ENCODE data around the gene PRR19. TPM values are rescaled to one million over a fixed set of nuclear protein-coding genes. Genes with fewer than 3 reads are reported as not detected.

PRR19 gene
- total RNA-seq, 2 donors from 2014 or later: 1.4 to 2.7 TPM

- DNase-seq: no peak
- no peaks in the 10 kb centered on the region for H3K36me3 ChIP-seq (ENCODE audit: control insufficient read depth, insufficient read depth, low read length)
- Mint-ChIP-seq H3K4me3 (no peak overlapping the region), H3K27ac (no peak overlapping the region), H3K36me3 (ENCODE audit: low read depth) (no peaks in the 10 kb centered on the region), H3K27me3 (ENCODE audit: insufficient read depth) (peaks cover 32% of the 10 kb centered on the region), H3K9me3 (no peaks in the 10 kb centered on the region), H3K4me1 (peaks cover 3% of the 10 kb centered on the region)
- H3K9ac ChIP-seq (ENCODE audit: extremely low read depth, low read length, poor library complexity, severe bottlenecking): no peak overlapping the region
- 91 to 93% methylated on average over 12 to 14 of the region's 14 CpGs for WGBS, 2 experiments (ENCODE audit: insufficient coverage in 1 of 2, insufficient read length in 1 of 2)
- H3K9me3 ChIP-seq (ENCODE audit: control insufficient read depth, low read length): no peaks in the 10 kb centered on the region
- no peak overlapping the region for H3K4me3 ChIP-seq (ENCODE audit: low read length)
- no peak overlapping the region for H3K27ac ChIP-seq (ENCODE audit: low read depth, low read length)
- H3K27me3 ChIP-seq (ENCODE audit: control insufficient read depth, insufficient read depth, low read length, poor library complexity, severe bottlenecking): peaks cover 15% of the 10 kb centered on the region
- no peaks in the 10 kb centered on the region for H3K4me1 ChIP-seq (ENCODE audit: control insufficient read depth, insufficient read depth, low read length)
- TF ChIP-seq, protein P1, sequence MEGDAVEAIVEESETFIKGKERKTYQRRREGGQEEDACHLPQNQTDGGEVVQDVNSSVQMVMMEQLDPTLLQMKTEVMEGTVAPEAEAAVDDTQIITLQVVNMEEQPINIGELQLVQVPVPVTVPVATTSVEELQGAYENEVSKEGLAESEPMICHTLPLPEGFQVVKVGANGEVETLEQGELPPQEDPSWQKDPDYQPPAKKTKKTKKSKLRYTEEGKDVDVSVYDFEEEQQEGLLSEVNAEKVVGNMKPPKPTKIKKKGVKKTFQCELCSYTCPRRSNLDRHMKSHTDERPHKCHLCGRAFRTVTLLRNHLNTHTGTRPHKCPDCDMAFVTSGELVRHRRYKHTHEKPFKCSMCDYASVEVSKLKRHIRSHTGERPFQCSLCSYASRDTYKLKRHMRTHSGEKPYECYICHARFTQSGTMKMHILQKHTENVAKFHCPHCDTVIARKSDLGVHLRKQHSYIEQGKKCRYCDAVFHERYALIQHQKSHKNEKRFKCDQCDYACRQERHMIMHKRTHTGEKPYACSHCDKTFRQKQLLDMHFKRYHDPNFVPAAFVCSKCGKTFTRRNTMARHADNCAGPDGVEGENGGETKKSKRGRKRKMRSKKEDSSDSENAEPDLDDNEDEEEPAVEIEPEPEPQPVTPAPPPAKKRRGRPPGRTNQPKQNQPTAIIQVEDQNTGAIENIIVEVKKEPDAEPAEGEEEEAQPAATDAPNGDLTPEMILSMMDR (conservative IDR thresholded peaks at IDR 0.05): no peak
Measured at GRCh38 chr19:42309686-42310085, 7.8 kb downstream of the PRR19 start.

GRCh38 chr19:42311657-42312056, 9.7 kb downstream of the PRR19 start:
- TF ChIP-seq, protein P1 (conservative IDR thresholded peaks at IDR 0.05): peak; percentile 67
- Histone ChIP-seq H3K36me3 (ENCODE audit: control insufficient read depth, insufficient read depth, low read length) (no peaks in the 10 kb centered on the region), H3K4me3 (ENCODE audit: low read length) (no peak overlapping the region), H3K9me3 (ENCODE audit: control insufficient read depth, low read length) (no peaks in the 10 kb centered on the region), H3K9ac (ENCODE audit: extremely low read depth, low read length, poor library complexity, severe bottlenecking) (no peak overlapping the region), H3K4me1 (ENCODE audit: control insufficient read depth, insufficient read depth, low read length) (no peaks in the 10 kb centered on the region), H3K27ac (ENCODE audit: low read depth, low read length) (no peak overlapping the region), H3K27me3 (ENCODE audit: control insufficient read depth, insufficient read depth, low read length, poor library complexity, severe bottlenecking) (peaks cover 23% of the 10 kb centered on the region)
- H3K9me3 Mint-ChIP-seq: no peaks in the 10 kb centered on the region
- peak; percentile 69 for DNase-seq
- H3K4me1 Mint-ChIP-seq: peaks cover 3% of the 10 kb centered on the region
- no peak overlapping the region for H3K27ac Mint-ChIP-seq
- H3K27me3 Mint-ChIP-seq (ENCODE audit: insufficient read depth): peaks cover 46% of the 10 kb centered on the region
- H3K36me3 Mint-ChIP-seq (ENCODE audit: low read depth): no peaks in the 10 kb centered on the region
- 87 to 100% methylated on average over 2 of the region's 2 CpGs for WGBS, 2 experiments (ENCODE audit: insufficient coverage in 1 of 2, insufficient read length in 1 of 2)
- H3K4me3 Mint-ChIP-seq: no peak overlapping the region

GRCh38 chr19:42312370-42312769, 10.4 kb downstream of the PRR19 start:
- no peaks in the 10 kb centered on the region for H3K4me1 ChIP-seq (ENCODE audit: control insufficient read depth, insufficient read depth, low read length)
- TF ChIP-seq, protein P1 (conservative IDR thresholded peaks at IDR 0.05): no peak
- H3K36me3 ChIP-seq (ENCODE audit: control insufficient read depth, insufficient read depth, low read length): no peaks in the 10 kb centered on the region
- H3K9ac ChIP-seq (ENCODE audit: extremely low read depth, low read length, poor library complexity, severe bottlenecking): no peak overlapping the region
- no peaks in the 10 kb centered on the region for H3K9me3 ChIP-seq (ENCODE audit: control insufficient read depth, low read length)
- peaks cover 23% of the 10 kb centered on the region for H3K27me3 ChIP-seq (ENCODE audit: control insufficient read depth, insufficient read depth, low read length, poor library complexity, severe bottlenecking)
- Mint-ChIP-seq H3K4me3 (peak overlapping the region; percentile 54), H3K36me3 (ENCODE audit: low read depth) (no peaks in the 10 kb centered on the region), H3K4me1 (peaks cover 5% of the 10 kb centered on the region), H3K27me3 (ENCODE audit: insufficient read depth) (peaks cover 52% of the 10 kb centered on the region), H3K9me3 (no peaks in the 10 kb centered on the region), H3K27ac (no peak overlapping the region)
- DNase-seq: no peak
- H3K27ac ChIP-seq (ENCODE audit: low read depth, low read length): no peak overlapping the region
- H3K4me3 ChIP-seq (ENCODE audit: low read length): no peak overlapping the region
- WGBS, 2 experiments (ENCODE audit: insufficient coverage in 1 of 2, insufficient read length in 1 of 2): 93 to 94% methylated on average over 5 of the region's 5 CpGs

Measured in endodermal cell (in vitro differentiated cells).